GM23338 (cell line): ENCODE measurements around the gene FMO3. TPM values are rescaled to one million over a fixed set of nuclear protein-coding genes. Genes with fewer than 3 reads are reported as not detected.

ENCODE experiments used
- ATAC-seq: fragments of 200-7000 bp; cut with Tn5 transposase; 3 replicates; pipeline ENCODE4 v1.9.1; 2020
- DNase-seq: peaks from one replicate; pipeline ENCODE4 v3.0.0-alpha.2; 2015; ENCODE audit warnings: low spot score
- H2AFZ ChIP-seq: fragments of 200-600 bp; sonication (generic); 2 replicates; pipeline ENCODE4 v1.8.0; 2016; ENCODE audit warnings: antibody characterized with exemption, mild to moderate bottlenecking, moderate library complexity
- H3F3A ChIP-seq: fragments of 200-600 bp; sonication (generic); replicated peaks from 2 replicates; pipeline ENCODE4 v1.8.0; 2017; ENCODE audit warnings: antibody characterized with exemption, mixed run types, low read depth
- H3K27ac ChIP-seq: fragments of 200-600 bp; sonication (generic); 2 replicates; pipeline ENCODE4 v1.6.1; 2016; ENCODE audit warnings: low read depth
- H3K27me3 ChIP-seq: fragments of 200-600 bp; sonication (generic); 2 replicates; pipeline ENCODE4 v1.8.0; 2016; ENCODE audit warnings: mild to moderate bottlenecking, mixed run types, moderate library complexity; ENCODE audit not compliant: insufficient read depth
- H3K36me3 ChIP-seq: fragments of 200-600 bp; sonication (generic); 2 replicates; pipeline ENCODE4 v1.8.0; 2016; ENCODE audit warnings: mild to moderate bottlenecking; ENCODE audit not compliant: insufficient read depth
- H3K4me1 ChIP-seq: fragments of 200-600 bp; sonication (generic); 2 replicates; pipeline ENCODE4 v1.8.0; 2016; ENCODE audit warnings: mild to moderate bottlenecking, moderate library complexity; ENCODE audit not compliant: insufficient read depth
- H3K4me2 ChIP-seq: fragments of 200-600 bp; sonication (generic); 2 replicates; pipeline ENCODE4 v1.7.1; 2017; ENCODE audit warnings: mixed run types
- H3K4me3 ChIP-seq: fragments of 200-600 bp; sonication (generic); 2 replicates; pipeline ENCODE4 v1.6.1; 2016; ENCODE audit warnings: mixed run types
- H3K79me2 ChIP-seq: fragments of 200-600 bp; sonication (generic); replicated peaks from 2 replicates; pipeline ENCODE4 v1.8.0; 2017; ENCODE audit warnings: mild to moderate bottlenecking; ENCODE audit not compliant: insufficient read depth
- H3K9me2 ChIP-seq: fragments of 200-600 bp; sonication (generic); 2 replicates; pipeline ENCODE4 v1.8.0; 2017; ENCODE audit not compliant: insufficient read depth
- H4K20me1 ChIP-seq: fragments of 200-600 bp; sonication (generic); replicated peaks from 2 replicates; pipeline ENCODE4 v1.8.0; 2017; ENCODE audit warnings: mild to moderate bottlenecking; ENCODE audit not compliant: insufficient read depth
- H3K27ac Mint-ChIP-seq: 2 replicates; pipeline ENCODE4 v1.8.0; 2020; ENCODE audit warnings: inconsistent platforms, mild to moderate bottlenecking, moderate library complexity, mixed read lengths
- H3K27me3 Mint-ChIP-seq: 3 replicates; pipeline ENCODE4 v1.8.0; 2022; ENCODE audit warnings: low read depth, mild to moderate bottlenecking, moderate library complexity, mixed read lengths, inconsistent platforms; ENCODE audit not compliant: insufficient read depth, poor library complexity
- H3K36me3 Mint-ChIP-seq: 3 replicates; pipeline ENCODE4 v1.8.0; 2021; ENCODE audit warnings: low read depth, mild to moderate bottlenecking, inconsistent platforms, moderate library complexity, mixed read lengths
- H3K4me1 Mint-ChIP-seq: 3 replicates; pipeline ENCODE4 v1.8.0; 2020; ENCODE audit warnings: mild to moderate bottlenecking, inconsistent platforms, mixed read lengths
- H3K4me3 Mint-ChIP-seq: 3 replicates; pipeline ENCODE4 v1.8.0; 2021; ENCODE audit warnings: moderate library complexity, mild to moderate bottlenecking, inconsistent platforms, mixed read lengths
- H3K9me3 Mint-ChIP-seq: 3 replicates; pipeline ENCODE4 v1.8.0; 2020; ENCODE audit warnings: moderate library complexity, mild to moderate bottlenecking, inconsistent platforms, mixed read lengths
- CREB1 ChIP-seq: fragments of 250-450 bp; sonication (Bioruptor Pico); IDR thresholded peaks from 2 replicates; pipeline ENCODE4 v1.5.0; 2020; ENCODE audit warnings: low read depth, mild to moderate bottlenecking, moderate library complexity
- EZH2 ChIP-seq: fragments of 200-600 bp; sonication (generic); IDR thresholded peaks from one replicate; pipeline ENCODE4 v1.8.0; 2017; ENCODE audit warnings: antibody characterized with exemption, mild to moderate bottlenecking, low read depth; ENCODE audit not compliant: unreplicated experiment
- EZH2phosphoT487 ChIP-seq: fragments of 200-600 bp; sonication (generic); IDR thresholded peaks from one replicate; pipeline ENCODE4 v1.8.1; 2018; ENCODE audit warnings: antibody characterized with exemption; ENCODE audit not compliant: unreplicated experiment
- JUNB ChIP-seq: IDR thresholded peaks from one replicate; pipeline ENCODE4 v1.6.1; 2016; ENCODE audit warnings: antibody characterized with exemption; ENCODE audit not compliant: unreplicated experiment
- POLR2AphosphoS5 ChIP-seq: IDR thresholded peaks from 2 replicates; pipeline ENCODE4 v1.6.1; 2016; ENCODE audit warnings: antibody characterized with exemption, low read depth
- STAT1 ChIP-seq: IDR thresholded peaks from one replicate; pipeline ENCODE4 v1.6.1; 2016; ENCODE audit warnings: antibody characterized with exemption; ENCODE audit not compliant: unreplicated experiment
- ZNF114 ChIP-seq: fragments of 250-450 bp; sonication (Bioruptor Pico); IDR thresholded peaks from 2 replicates; pipeline ENCODE4 v1.5.0; 2020; ENCODE audit warnings: mild to moderate bottlenecking, moderate library complexity
- polyA plus RNA-seq: library from polyadenylated mRNA; unstranded; fragments of >200 nt; fragmentation: Nextera tagmentation; extraction: Ambion mirVana; gene quantifications from 2 replicates; pipeline ENCODE4 v1.2.1, GENCODE V29; 2016
- total RNA-seq: library from RNA; depleted of rRNA; stranded (reverse); fragments of >200 nt; shearing (Covaris generic); gene quantifications from 2 replicates; pipeline ENCODE4 v1.2.3, GENCODE V29; 2014
- TF ChIP-seq, protein P1 (sequence below): IDR thresholded peaks from 2 replicates; pipeline ENCODE4 v1.6.1; 2016; ENCODE audit warnings: antibody characterized with exemption
- TF ChIP-seq, protein P2 (sequence below), 2 experiments: fragments of 200-600 bp in 1 of 2; sonication (generic) in 1 of 2; conservative IDR thresholded peaks; 2 replicates each; pipeline versions ENCODE4 v1.5.1 to v1.6.1; 2016 to 2017; ENCODE audit warnings: antibody characterized with exemption in 2 of 2, low read depth in 2 of 2, mild to moderate bottlenecking in 2 of 2, moderate library complexity in 1 of 2

Gene FMO3
- total and polyA plus RNA-seq, 2 experiments from 2014 or later: 0.26 TPM; not detected in 1

DNA sequence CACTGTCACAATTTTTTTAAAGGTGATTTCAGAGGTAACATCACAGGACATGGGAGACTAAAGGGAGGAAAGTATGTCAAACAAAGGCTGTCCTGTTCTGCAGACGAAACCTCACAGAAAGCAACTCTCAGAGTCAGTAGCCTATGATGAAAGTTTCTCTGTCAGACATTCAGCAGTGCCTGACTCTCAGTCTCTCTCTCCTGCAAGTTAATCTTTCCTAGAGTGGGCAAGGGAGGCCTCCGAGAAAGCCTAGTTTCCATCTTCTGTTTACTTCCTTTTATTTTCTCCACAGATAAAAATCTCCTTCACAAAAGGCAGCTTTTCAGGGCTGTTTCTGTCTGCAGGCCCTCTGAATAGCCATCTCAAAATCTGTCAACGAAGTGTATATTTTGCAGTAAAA lies 69.5 kb downstream of the FMO3 start:
- Mint-ChIP-seq H3K4me3 (no peak overlapping the region), H3K36me3 (no peaks in the 10 kb centered on the region), H3K27me3 (no peaks in the 10 kb centered on the region), H3K27ac (no peak overlapping the region), H3K4me1 (peaks cover 11% of the 10 kb centered on the region), H3K9me3 (no peaks in the 10 kb centered on the region)
- no peaks in the 10 kb centered on the region for H3K27me3 ChIP-seq
- H3K27ac ChIP-seq: no peak overlapping the region
- peak overlapping the region; percentile 83; the same call in 1 of the 2 replicates for H2AFZ ChIP-seq
- no peak overlapping the region for H3K4me2 ChIP-seq
- DNase-seq (no peak), ATAC-seq (no peak; the same call in 2 of the 3 replicates)
- H3K79me2 ChIP-seq: no peaks in the 10 kb centered on the region
- TF ChIP-seq JUNB (no peak), EZH2phosphoT487 (no peak), STAT1 (no peak)
- peaks cover 13% of the 10 kb centered on the region; the same call in 1 of the 2 replicates for H3K4me1 ChIP-seq
- H3F3A ChIP-seq: no peaks in the 10 kb centered on the region
- H3K36me3 ChIP-seq: no peaks in the 10 kb centered on the region
- no peak overlapping the region for H3K4me3 ChIP-seq
- no peaks in the 10 kb centered on the region for H4K20me1 ChIP-seq
- no peaks in the 10 kb centered on the region for H3K9me2 ChIP-seq

DNA sequence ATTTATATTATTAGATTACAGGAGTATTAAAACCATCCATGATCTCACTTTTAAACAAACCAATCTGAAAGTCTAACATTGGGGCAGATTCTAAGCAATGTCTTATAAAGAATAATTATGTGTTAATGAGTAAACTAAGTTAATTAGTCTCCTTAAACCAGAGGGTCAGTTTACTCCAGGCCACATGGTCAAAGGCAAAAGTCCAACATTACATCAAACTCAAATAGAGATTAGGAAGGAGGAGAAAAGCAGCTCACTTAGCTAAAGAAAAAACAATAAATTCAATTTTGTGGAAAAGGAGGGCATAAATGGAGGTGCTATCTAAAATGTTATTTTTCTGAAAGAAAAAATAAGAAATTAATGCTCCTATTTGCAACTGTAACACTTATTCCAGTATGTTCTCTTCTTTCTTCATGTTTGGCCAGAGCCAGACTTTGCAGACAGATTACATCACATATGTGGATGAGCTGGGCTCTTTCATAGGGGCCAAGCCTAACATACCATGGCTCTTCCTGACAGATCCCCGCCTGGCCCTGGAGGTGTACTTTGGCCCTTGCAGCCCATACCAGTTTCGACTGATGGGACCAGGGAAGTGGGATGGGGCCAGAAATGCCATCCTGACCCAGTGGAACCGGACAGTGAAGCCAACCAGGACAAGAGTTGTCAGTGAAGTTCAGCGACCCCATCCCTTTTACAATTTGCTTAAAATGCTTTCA lies 70.1 kb downstream of the FMO3 start:
- Histone ChIP-seq H3K36me3 (no peaks in the 10 kb centered on the region), H3K4me3 (no peak overlapping the region), H3K79me2 (no peaks in the 10 kb centered on the region), H3K9me2 (no peaks in the 10 kb centered on the region), H3F3A (no peaks in the 10 kb centered on the region), H3K27ac (no peak overlapping the region), H4K20me1 (no peaks in the 10 kb centered on the region), H3K4me1 (peaks cover 13% of the 10 kb centered on the region; the same call in 1 of the 2 replicates), H3K27me3 (no peaks in the 10 kb centered on the region), H2AFZ (no peak overlapping the region), H3K4me2 (no peak overlapping the region)
- no peaks in the 10 kb centered on the region for H3K36me3 Mint-ChIP-seq
- peak; percentile 14 for DNase-seq
- H3K4me3 Mint-ChIP-seq: no peak overlapping the region
- H3K9me3 Mint-ChIP-seq: no peaks in the 10 kb centered on the region
- peak overlapping the region; percentile 5; the same call in 1 of the 2 replicates for H3K27ac Mint-ChIP-seq
- no peaks in the 10 kb centered on the region for H3K27me3 Mint-ChIP-seq
- peak; percentile 34; the same call in 1 of the 3 replicates for ATAC-seq
- no peak for TF ChIP-seq STAT1
- no peak for TF ChIP-seq ZNF114 (CRISPR knock-in tag)
- TF ChIP-seq EZH2phosphoT487: no peak
- TF ChIP-seq CREB1 (CRISPR knock-in tag): no peak
- no peak for TF ChIP-seq POLR2AphosphoS5
- TF ChIP-seq, protein P1, sequence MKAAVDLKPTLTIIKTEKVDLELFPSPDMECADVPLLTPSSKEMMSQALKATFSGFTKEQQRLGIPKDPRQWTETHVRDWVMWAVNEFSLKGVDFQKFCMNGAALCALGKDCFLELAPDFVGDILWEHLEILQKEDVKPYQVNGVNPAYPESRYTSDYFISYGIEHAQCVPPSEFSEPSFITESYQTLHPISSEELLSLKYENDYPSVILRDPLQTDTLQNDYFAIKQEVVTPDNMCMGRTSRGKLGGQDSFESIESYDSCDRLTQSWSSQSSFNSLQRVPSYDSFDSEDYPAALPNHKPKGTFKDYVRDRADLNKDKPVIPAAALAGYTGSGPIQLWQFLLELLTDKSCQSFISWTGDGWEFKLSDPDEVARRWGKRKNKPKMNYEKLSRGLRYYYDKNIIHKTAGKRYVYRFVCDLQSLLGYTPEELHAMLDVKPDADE: no peak
- peaks cover 11% of the 10 kb centered on the region for H3K4me1 Mint-ChIP-seq

DNA sequence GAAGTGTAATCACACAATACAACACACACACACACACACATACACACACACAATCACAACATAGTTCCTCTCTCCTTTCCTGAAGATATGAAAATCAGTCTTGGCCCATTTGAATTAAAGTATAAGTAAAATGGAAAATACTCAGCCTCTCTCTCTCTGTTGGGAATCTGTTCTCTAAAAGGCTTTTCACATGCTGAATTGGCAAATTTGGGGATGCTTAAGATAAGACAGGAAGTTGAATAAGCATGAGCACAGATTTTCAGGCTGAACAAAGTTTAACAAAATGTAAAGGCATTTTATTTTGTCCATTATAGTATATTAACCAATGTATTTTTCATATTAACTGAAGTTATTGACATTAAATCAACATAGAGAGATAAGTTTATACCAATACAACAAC lies 70.7 kb downstream of the FMO3 start:
- Histone ChIP-seq H3K4me1 (peaks cover 13% of the 10 kb centered on the region; the same call in 1 of the 2 replicates), H4K20me1 (no peaks in the 10 kb centered on the region), H3K79me2 (no peaks in the 10 kb centered on the region), H3K9me2 (no peaks in the 10 kb centered on the region), H2AFZ (no peak overlapping the region), H3K4me2 (no peak overlapping the region), H3K4me3 (no peak overlapping the region), H3F3A (no peaks in the 10 kb centered on the region), H3K27me3 (no peaks in the 10 kb centered on the region), H3K27ac (no peak overlapping the region), H3K36me3 (no peaks in the 10 kb centered on the region)
- no peaks in the 10 kb centered on the region for H3K9me3 Mint-ChIP-seq
- peak overlapping the region; percentile 5 for H3K27ac Mint-ChIP-seq
- DNase-seq (no peak), ATAC-seq (no peak)
- H3K4me3 Mint-ChIP-seq: no peak overlapping the region
- H3K27me3 Mint-ChIP-seq: no peaks in the 10 kb centered on the region
- H3K4me1 Mint-ChIP-seq: peaks cover 11% of the 10 kb centered on the region
- no peaks in the 10 kb centered on the region for H3K36me3 Mint-ChIP-seq
- TF ChIP-seq, protein P2, sequence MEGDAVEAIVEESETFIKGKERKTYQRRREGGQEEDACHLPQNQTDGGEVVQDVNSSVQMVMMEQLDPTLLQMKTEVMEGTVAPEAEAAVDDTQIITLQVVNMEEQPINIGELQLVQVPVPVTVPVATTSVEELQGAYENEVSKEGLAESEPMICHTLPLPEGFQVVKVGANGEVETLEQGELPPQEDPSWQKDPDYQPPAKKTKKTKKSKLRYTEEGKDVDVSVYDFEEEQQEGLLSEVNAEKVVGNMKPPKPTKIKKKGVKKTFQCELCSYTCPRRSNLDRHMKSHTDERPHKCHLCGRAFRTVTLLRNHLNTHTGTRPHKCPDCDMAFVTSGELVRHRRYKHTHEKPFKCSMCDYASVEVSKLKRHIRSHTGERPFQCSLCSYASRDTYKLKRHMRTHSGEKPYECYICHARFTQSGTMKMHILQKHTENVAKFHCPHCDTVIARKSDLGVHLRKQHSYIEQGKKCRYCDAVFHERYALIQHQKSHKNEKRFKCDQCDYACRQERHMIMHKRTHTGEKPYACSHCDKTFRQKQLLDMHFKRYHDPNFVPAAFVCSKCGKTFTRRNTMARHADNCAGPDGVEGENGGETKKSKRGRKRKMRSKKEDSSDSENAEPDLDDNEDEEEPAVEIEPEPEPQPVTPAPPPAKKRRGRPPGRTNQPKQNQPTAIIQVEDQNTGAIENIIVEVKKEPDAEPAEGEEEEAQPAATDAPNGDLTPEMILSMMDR (conservative IDR thresholded peaks at IDR 0.05; ENCODE audit: low read depth in 2 of 2): no peak
- TF ChIP-seq EZH2: no peak
